Brain microvascular endothelial cell (primary cell): ENCODE results near the gene ABLIM2.

ENCODE experiments used
- DNase-seq: peaks from one replicate; pipeline ENCODE4 v3.0.0-alpha.2; 2020
- H3K27ac ChIP-seq: fragments of 250-450 bp; sonication (Bioruptor Pico); 2 replicates; pipeline ENCODE4 v1.5.1; 2020; ENCODE audit warnings: mild to moderate bottlenecking, moderate library complexity
- H3K27me3 ChIP-seq: fragments of 250-450 bp; sonication (Bioruptor Pico); replicated peaks from 2 replicates; pipeline ENCODE4 v1.5.1; 2020; ENCODE audit warnings: mild to moderate bottlenecking
- H3K36me3 ChIP-seq: fragments of 250-450 bp; sonication (Bioruptor Pico); replicated peaks from 2 replicates; pipeline ENCODE4 v1.5.1; 2020; ENCODE audit warnings: mild to moderate bottlenecking
- H3K4me3 ChIP-seq: 2 replicates; pipeline ENCODE4 v1.5.1; 2011; ENCODE audit warnings: low read depth, mild to moderate bottlenecking, control low read depth, low read length, moderate library complexity
- CTCF ChIP-seq: IDR thresholded peaks from 2 replicates; pipeline ENCODE4 v1.5.1; 2011; ENCODE audit warnings: low read depth, mild to moderate bottlenecking, moderate library complexity, low read length, control low read depth, inconsistent platforms; ENCODE audit errors: missing control alignments
- in situ Hi-C: cut with HindIII; loops from 2 replicates; pipeline ENCODE4 v1.10.0; 2017; ENCODE audit warnings: low sequenced_read_pairs, low pct_ligation_motif_present

The ABLIM2 gene

GRCh38 chr4:8048856-8049676 lies 109.5 kb downstream of the ABLIM2 start:
- Histone ChIP-seq H3K27ac (no peak overlapping the region), H3K27me3 (peaks cover 19% of the 10 kb centered on the region), H3K36me3 (no peaks in the 10 kb centered on the region), H3K4me3 (no peak overlapping the region)
- no peak for DNase-seq
- in situ Hi-C loops = no loop called here
- no peak for TF ChIP-seq CTCF

- Histone ChIP-seq H3K27me3 (peaks cover 25% of the 10 kb centered on the region), H3K27ac (no peak overlapping the region), H3K4me3 (no peak overlapping the region), H3K36me3 (no peaks in the 10 kb centered on the region)
- DNase-seq = no peak
- no peak for TF ChIP-seq CTCF
- in situ Hi-C loops = no loop called here
These were observed 110.6 kb downstream of the ABLIM2 start for GRCh38 chr4:8047837-8048678.

- TF ChIP-seq CTCF = no peak
These were observed 111.6 kb downstream of the ABLIM2 start for GRCh38 chr4:8046925-8047541.

GRCh38 chr4:8045909-8046308 lies 112.7 kb downstream of the ABLIM2 start:
- in situ Hi-C loops = no loop called here
- DNase-seq = no peak
- H3K4me3 ChIP-seq = no peak overlapping the region
- H3K36me3 ChIP-seq = no peaks in the 10 kb centered on the region
- TF ChIP-seq CTCF = no peak
- no peak overlapping the region for H3K27ac ChIP-seq
- peaks cover 28% of the 10 kb centered on the region for H3K27me3 ChIP-seq

More at GRCh38 chr4:8046925-8047541, 111.6 kb downstream of the ABLIM2 start:
- Histone ChIP-seq H3K27ac (no peak overlapping the region), H3K4me3 (no peak overlapping the region), H3K27me3 (peaks cover 27% of the 10 kb centered on the region), H3K36me3 (no peaks in the 10 kb centered on the region)
- DNase-seq = no peak
- in situ Hi-C loops = no loop called here

- no peak overlapping the region for H3K27ac ChIP-seq
- in situ Hi-C loops = no loop called here
- TF ChIP-seq CTCF = no peak
- DNase-seq = no peak
- H3K4me3 ChIP-seq = no peak overlapping the region
- H3K27me3 ChIP-seq = peaks cover 28% of the 10 kb centered on the region
- no peaks in the 10 kb centered on the region for H3K36me3 ChIP-seq
These were observed 113.9 kb downstream of the ABLIM2 start for GRCh38 chr4:8044699-8045098.
